ENCODE results near the gene OSGIN1. TPM values are rescaled to one million over a fixed set of nuclear protein-coding genes. Genes with fewer than 3 reads are reported as not detected.

Gene OSGIN1
- total RNA-seq, 4 donors from 2014 or later, result 2.7 to 7.2 (median 4.4) TPM

DNA sequence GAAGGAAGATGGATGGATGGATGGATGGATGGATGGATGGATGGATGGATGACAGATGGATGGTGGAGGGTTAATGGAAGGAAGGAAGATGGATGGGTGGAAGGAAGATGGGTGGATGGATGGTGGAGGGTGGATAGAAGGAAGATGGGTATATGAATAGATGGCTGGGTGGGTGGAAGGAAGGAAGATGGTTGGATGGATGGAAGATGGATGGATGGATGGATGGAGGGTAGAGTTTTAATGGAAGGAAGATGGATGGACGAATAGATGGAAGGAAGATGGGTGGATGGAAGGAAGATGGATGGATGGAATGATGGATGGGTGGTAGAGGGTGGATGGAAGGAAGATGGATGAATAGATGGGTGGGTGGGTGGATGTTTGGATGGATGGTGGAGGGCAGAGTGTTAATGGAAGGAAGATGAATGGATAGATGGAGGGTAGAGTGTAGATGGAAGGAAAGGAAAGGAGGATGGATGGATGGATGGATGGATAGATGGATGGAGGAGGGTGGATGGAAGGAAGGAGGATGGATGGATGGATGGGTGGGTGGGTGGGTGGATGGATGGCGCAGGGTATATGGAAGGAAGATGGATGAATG, 32.0 kb upstream of the OSGIN1 start:
- TF ChIP-seq, protein P1, sequence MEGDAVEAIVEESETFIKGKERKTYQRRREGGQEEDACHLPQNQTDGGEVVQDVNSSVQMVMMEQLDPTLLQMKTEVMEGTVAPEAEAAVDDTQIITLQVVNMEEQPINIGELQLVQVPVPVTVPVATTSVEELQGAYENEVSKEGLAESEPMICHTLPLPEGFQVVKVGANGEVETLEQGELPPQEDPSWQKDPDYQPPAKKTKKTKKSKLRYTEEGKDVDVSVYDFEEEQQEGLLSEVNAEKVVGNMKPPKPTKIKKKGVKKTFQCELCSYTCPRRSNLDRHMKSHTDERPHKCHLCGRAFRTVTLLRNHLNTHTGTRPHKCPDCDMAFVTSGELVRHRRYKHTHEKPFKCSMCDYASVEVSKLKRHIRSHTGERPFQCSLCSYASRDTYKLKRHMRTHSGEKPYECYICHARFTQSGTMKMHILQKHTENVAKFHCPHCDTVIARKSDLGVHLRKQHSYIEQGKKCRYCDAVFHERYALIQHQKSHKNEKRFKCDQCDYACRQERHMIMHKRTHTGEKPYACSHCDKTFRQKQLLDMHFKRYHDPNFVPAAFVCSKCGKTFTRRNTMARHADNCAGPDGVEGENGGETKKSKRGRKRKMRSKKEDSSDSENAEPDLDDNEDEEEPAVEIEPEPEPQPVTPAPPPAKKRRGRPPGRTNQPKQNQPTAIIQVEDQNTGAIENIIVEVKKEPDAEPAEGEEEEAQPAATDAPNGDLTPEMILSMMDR (IDR thresholded peaks at IDR 0.05; ENCODE audit: low read depth), result no peak

DNA sequence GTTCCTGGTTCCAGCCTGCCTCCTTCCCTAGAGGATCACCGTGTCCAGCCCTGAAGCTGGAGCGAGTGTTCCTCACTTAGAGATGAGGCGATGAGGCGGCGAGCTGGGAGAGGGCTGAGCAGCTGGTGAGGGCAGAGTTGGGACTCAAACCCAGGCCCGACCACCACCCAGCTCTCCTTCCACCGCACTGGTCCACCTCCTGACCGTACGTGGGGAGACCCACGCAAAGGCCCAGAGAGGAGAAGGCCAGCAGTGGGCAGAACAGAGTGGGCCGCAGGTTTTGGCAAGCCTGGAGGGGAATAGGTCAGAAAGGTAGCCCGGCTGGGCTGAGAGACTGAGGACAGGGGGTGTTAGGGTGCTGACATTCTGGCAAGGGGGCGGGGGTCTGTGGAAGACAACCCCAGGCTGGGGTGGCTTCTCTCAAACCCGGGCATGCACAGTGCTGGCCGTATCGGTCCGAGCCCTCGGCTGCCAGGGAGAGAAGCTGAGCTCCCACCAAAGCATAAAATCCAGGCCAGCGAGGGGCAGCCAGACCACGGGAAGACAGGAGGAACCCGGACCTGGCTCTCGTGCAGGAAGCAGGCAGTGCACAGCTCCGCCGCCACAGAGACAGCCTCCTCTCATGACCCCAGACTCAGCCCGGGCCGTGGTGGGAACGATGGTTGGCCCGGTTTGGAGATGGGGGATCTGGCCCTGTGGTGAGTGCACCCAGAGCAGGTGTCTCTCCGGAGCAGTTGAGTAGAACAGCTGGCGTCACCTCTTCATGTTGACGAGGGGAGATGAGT, 29.3 kb upstream of the OSGIN1 start:
- TF ChIP-seq, protein P1 (IDR thresholded peaks at IDR 0.05; ENCODE audit: low read depth), result no peak

DNA sequence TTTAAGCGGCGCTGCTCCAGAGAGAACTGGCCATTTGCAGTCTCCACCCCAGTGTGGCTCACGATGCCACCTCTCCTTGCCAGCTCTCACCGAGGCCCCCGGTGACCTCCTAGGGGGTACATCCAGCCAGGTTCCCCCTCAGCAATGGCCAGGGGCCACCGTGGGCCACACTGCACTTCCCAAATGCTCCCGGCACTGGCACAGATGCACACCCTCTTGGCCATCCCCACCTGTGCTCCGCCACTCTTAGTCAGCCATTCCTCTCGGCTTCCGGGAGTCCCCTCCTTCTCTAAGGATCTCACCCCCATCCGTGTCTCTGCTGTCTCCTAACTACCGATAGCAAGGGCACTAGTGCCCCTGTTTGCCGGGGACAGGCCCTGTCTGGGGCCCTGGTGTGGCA, 28.4 kb upstream of the OSGIN1 start:
- TF ChIP-seq, protein P1 (IDR thresholded peaks at IDR 0.05; ENCODE audit: low read depth), result no peak

DNA sequence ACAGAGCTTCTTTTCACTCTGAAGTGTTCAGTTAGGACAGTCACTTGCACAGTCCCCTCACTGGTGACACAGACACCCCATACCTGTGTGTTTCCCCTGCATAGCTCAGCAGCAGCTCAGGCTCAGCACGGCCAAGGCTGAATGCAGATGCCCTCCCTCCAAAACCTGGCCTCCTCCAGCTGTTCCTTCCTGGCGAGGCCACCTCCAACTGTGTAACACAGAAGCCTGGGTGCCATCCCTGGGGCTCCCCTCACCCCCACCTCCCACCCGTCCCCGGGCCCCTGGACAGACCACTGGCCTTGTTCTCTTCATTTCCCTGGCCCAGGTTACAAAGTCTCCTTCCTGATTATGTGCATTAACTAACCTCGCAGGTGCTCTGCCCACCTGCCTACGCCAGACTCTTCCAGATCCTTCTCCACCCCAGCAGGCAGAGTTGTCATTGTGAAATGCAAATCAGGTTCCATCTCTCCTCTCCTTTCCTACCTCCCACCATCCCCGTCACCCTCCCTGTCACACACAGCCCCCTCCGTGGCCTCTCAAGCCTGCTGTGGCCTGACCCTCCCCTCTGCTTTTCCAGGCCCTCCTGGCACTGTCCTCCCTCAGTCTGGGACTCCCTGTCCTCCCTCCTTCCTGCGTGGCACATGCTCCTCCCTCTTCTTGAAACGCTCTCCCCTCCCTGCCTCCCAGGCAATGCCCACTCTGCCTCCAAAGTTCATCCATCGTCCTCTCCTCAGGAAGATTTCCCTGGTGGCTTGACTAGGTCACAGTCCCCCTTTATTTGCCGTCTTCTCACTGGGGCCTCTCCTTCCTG, 27.7 kb upstream of the OSGIN1 start:
- TF ChIP-seq, protein P1 (IDR thresholded peaks at IDR 0.05; ENCODE audit: low read depth), result no peak

DNA sequence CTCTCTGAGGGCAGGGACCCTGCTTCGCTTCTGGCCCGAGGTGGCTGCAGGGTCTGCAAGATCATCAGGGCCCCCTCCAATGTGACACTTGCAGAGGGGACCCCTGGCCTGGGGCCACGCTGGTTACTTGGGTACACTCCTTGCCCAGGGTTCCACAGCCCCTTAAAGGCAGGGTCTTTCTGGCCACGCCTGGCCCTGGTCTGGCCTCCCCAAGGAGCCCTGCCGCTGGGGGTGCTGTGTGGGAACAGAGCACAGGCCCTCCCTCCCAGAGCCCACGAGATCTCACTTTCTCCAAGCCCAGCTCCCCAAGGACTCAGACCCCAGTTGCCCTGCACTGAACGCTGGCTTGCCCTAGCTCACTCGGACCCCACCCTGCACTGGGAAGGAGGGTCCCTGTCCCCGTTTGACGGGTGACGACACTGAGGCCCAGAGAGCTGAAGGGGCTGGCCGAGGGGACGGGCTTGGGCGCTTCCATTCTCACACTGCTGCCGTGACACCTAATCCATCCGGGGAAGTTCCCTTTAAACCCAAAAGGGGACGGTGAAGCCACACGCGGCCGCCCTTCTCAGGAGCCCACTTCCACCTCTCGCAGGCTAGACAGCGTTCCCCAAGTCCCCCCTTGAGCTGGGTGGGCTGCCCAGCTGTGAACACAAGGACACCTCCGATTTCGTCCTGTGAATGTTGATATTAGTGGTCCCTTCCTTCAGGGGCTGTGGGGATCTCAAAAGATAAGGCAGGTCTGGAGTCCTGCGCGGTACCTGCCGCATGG, 26.9 kb upstream of the OSGIN1 start:
- TF ChIP-seq, protein P1 (IDR thresholded peaks at IDR 0.05; ENCODE audit: low read depth), result no peak

DNA sequence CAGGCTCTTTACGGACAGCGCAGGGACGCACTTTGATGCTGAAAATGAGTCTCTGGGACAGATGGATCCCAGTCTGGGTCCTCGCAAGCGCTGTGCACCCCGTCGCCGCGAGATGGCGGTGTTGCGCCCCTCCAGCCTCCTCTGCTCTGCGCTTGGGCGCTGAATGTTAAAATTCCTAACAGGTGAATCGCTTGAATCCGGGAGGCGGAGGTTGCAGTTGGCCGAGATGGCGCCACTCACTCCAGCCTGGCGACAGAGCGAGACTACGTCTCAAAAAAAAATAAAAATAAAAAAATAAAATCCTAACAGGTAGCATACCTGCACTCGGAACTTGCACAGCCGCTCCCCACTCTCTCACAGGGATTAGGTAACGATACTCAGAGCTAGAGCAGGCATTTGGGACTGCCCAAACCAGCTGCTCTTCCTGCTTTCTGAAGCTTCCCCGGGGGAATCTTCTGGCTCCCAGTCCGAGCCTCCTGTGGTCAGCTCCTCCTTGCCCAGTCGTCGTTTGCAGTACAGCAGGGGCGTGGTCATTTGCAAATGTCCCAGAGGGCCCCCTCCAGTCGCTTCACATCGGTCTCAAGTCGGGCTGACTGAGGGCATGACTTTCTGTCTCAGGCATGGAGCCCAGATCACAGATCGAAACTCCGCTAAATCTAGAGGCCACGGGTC, 26.2 kb upstream of the OSGIN1 start:
- TF ChIP-seq, protein P1 (IDR thresholded peaks at IDR 0.05; ENCODE audit: low read depth), result no peak
